Measurements from ENCODE around the gene CADPS. TPM values are rescaled to one million over a fixed set of nuclear protein-coding genes. Genes with fewer than 3 reads are reported as not detected.

CADPS gene
- polyA plus RNA-seq, 1 donor from 2014 or later = 118 TPM

- Histone ChIP-seq H2AFZ (ENCODE audit: low read depth, low read length) (no peak overlapping the region), H3K4me3 (ENCODE audit: low read length) (no peak overlapping the region), H3K9me2 (ENCODE audit: insufficient read depth, low read length) (no peaks in the 10 kb centered on the region), H3K27ac (ENCODE audit: low read length) (no peak overlapping the region), H3K79me2 (replicated peaks; ENCODE audit: insufficient read depth, low read length) (no peaks in the 10 kb centered on the region), H4K20me1 (ENCODE audit: insufficient read depth) (no peaks in the 10 kb centered on the region), H3K9me3 (ENCODE audit: low read length) (peaks cover 6% of the 10 kb centered on the region), H3K27me3 (ENCODE audit: insufficient read depth, low read depth, low read length) (peaks cover 100% of the 10 kb centered on the region), H3F3A (ENCODE audit: insufficient read depth, low read length, poor library complexity, severe bottlenecking) (peaks cover 11% of the 10 kb centered on the region), H3K4me2 (ENCODE audit: low read length) (no peak overlapping the region), H3K36me3 (ENCODE audit: insufficient read depth, low read length) (no peaks in the 10 kb centered on the region), H3K9ac (ENCODE audit: low read length) (no peak overlapping the region)
- TF ChIP-seq, protein P1, sequence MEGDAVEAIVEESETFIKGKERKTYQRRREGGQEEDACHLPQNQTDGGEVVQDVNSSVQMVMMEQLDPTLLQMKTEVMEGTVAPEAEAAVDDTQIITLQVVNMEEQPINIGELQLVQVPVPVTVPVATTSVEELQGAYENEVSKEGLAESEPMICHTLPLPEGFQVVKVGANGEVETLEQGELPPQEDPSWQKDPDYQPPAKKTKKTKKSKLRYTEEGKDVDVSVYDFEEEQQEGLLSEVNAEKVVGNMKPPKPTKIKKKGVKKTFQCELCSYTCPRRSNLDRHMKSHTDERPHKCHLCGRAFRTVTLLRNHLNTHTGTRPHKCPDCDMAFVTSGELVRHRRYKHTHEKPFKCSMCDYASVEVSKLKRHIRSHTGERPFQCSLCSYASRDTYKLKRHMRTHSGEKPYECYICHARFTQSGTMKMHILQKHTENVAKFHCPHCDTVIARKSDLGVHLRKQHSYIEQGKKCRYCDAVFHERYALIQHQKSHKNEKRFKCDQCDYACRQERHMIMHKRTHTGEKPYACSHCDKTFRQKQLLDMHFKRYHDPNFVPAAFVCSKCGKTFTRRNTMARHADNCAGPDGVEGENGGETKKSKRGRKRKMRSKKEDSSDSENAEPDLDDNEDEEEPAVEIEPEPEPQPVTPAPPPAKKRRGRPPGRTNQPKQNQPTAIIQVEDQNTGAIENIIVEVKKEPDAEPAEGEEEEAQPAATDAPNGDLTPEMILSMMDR (IDR thresholded peaks at IDR 0.05; ENCODE audit: poor library complexity, severe bottlenecking) = no peak
- TF ChIP-seq EZH2 (IDR thresholded peaks at IDR 0.05; ENCODE audit: borderline replicate concordance, insufficient read depth, low read length, poor library complexity, severe bottlenecking) (peak; percentile 59), POLR2AphosphoS5 (IDR thresholded peaks at IDR 0.05) (peak; percentile 56)
These were observed 499.4 kb downstream of the CADPS start for GRCh38 chr3:62375655-62376453.

DNA sequence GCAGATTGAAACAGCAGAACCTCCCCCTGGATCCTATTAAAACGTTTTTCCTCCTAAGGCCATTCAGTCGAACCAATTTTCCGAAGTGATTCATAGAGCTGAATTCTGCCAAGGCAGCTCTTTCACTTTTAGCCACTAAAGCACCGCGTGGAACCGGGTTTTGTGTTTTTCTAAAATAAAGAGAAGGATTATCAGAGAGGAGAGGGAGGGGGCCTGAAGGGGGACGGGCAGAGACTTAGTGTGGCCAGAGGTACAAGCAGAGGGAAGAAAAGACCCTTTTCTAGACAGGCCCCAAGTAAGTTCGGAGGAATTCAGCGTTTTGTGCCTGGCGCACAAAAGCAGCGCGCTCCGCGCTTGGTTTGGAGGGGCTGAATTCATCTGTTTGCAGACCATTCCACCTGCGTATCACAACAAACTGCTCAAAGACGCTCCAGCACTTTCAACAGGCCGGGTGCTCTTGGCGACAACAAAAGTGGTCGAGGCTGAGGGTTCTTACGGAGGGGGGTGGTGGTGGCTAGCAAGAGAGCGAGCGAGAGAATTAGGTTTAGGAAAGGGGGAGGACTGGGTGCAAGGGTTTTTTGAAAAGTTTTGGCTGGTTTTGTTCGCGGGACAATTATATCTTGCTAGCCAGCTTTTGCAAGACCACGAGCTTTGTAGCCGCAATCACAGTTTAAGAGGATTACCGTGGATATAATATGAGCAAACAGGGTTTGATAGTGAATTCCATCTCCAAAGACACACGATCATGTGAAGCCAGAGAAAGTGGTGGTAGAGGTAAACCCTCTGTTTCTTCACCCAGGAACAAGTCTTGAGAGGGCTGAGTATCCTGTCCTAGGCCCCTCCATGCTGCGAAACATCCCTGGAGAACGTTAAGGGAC lies 500.6 kb downstream of the CADPS start:
- no peak overlapping the region for H3K9ac ChIP-seq (ENCODE audit: low read length)
- TF ChIP-seq EZH2 (IDR thresholded peaks at IDR 0.05; ENCODE audit: borderline replicate concordance, insufficient read depth, low read length, poor library complexity, severe bottlenecking) = peak; percentile 38
- TF ChIP-seq TAF1 (IDR thresholded peaks at IDR 0.05; ENCODE audit: low read depth) = no peak
- H3K9me2 ChIP-seq (ENCODE audit: insufficient read depth, low read length) = no peaks in the 10 kb centered on the region
- no peak overlapping the region for H2AFZ ChIP-seq (ENCODE audit: low read depth, low read length)
- peaks cover 100% of the 10 kb centered on the region for H3K27me3 ChIP-seq (ENCODE audit: insufficient read depth, low read depth, low read length)
- H3F3A ChIP-seq (ENCODE audit: insufficient read depth, low read length, poor library complexity, severe bottlenecking) = peaks cover 11% of the 10 kb centered on the region
- H3K79me2 ChIP-seq (replicated peaks; ENCODE audit: insufficient read depth, low read length) = no peaks in the 10 kb centered on the region
- H3K9me3 ChIP-seq (ENCODE audit: low read length) = peaks cover 8% of the 10 kb centered on the region
- no peak overlapping the region for H3K27ac ChIP-seq (ENCODE audit: low read length)
- H3K4me3 ChIP-seq (ENCODE audit: low read length) = peak overlapping the region; percentile 51
- H4K20me1 ChIP-seq (ENCODE audit: insufficient read depth) = no peaks in the 10 kb centered on the region
- H3K4me2 ChIP-seq (ENCODE audit: low read length) = no peak overlapping the region
- no peaks in the 10 kb centered on the region for H3K36me3 ChIP-seq (ENCODE audit: insufficient read depth, low read length)

DNA sequence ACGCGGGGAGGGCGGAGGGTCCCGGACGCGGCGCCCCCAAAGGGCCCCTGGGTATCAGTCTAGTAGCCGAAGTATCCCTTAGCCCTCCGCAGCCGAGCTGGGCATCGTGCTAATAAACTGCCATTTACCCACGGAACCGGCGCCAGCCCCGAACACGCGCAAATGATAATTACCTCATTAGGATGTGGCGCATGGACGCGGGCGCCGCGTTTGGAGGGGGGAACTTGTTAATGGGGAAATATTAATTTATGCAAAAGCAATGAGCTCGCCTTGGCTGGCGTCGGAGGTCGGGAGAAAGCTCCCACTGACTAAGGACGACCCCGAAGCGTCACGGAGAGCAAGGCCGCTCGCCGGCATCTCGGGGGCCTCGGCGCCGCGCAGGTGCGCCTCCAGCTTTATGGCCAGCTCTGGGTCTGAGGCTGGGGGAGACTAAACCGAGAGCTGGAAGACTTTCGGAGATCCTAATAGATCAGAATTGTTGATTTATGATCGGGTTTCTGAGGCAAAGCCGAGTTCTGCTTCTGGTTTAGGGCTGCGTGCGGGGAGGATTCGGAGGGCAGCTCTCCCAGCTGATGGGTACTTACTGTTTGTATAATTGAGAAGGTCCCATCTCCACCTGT lies 501.4 kb downstream of the CADPS start:
- Histone ChIP-seq H3F3A (ENCODE audit: insufficient read depth, low read length, poor library complexity, severe bottlenecking) (peaks cover 11% of the 10 kb centered on the region), H3K4me2 (ENCODE audit: low read length) (no peak overlapping the region), H3K9ac (ENCODE audit: low read length) (no peak overlapping the region), H2AFZ (ENCODE audit: low read depth, low read length) (no peak overlapping the region), H3K27ac (ENCODE audit: low read length) (no peak overlapping the region), H3K4me3 (ENCODE audit: low read length) (peak overlapping the region; percentile 51), H4K20me1 (ENCODE audit: insufficient read depth) (no peaks in the 10 kb centered on the region), H3K9me2 (ENCODE audit: insufficient read depth, low read length) (no peaks in the 10 kb centered on the region), H3K79me2 (replicated peaks; ENCODE audit: insufficient read depth, low read length) (no peaks in the 10 kb centered on the region), H3K27me3 (ENCODE audit: insufficient read depth, low read depth, low read length) (peaks cover 100% of the 10 kb centered on the region), H3K36me3 (ENCODE audit: insufficient read depth, low read length) (no peaks in the 10 kb centered on the region), H3K9me3 (ENCODE audit: low read length) (peaks cover 13% of the 10 kb centered on the region)
- TF ChIP-seq TAF1 (IDR thresholded peaks at IDR 0.05; ENCODE audit: low read depth) (no peak), EP300 (conservative IDR thresholded peaks at IDR 0.05; ENCODE audit: poor library complexity, severe bottlenecking) (no peak), POLR2AphosphoS5 (IDR thresholded peaks at IDR 0.05) (peak; percentile 57)

Data from neural cell (in vitro differentiated cells).